Measurements from ENCODE around the gene RPN2.
"Not testable (repeated sequence)": the region's sequence is repeated elsewhere in the genome, so short reads cannot be mapped to it uniquely, and the experiment has no call there.

The RPN2 gene

DNA sequence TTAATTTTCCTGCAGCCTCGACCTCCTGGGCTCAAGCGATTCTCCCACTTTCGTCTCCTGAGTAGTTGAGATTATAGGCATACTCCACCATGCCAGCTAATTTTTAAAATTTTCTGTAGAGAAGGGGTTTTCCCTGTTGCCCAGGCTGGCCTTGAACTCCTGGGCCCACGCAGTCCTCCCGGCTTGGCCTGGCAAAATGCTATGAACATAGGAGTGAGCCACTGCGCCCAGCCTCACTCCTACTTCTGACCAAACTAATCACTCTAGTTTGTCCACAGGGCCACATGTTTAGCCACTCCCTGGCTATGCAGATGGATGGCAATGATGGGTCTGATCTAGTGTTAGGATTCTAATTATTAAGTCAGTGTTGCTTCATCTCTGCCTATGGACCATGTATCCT is 31.9 kb upstream of the RPN2 start:
- no peak overlapping the region for H3K4me3 ChIP-seq (ENCODE audit: control insufficient read depth, low read depth, low read length)
- no peak for TF ChIP-seq CTCF (conservative IDR thresholded peaks at IDR 0.05; ENCODE audit: control insufficient read depth, insufficient read depth, low read depth, low read length)
- no peak for DNase-seq (ENCODE audit: low read depth)

DNA sequence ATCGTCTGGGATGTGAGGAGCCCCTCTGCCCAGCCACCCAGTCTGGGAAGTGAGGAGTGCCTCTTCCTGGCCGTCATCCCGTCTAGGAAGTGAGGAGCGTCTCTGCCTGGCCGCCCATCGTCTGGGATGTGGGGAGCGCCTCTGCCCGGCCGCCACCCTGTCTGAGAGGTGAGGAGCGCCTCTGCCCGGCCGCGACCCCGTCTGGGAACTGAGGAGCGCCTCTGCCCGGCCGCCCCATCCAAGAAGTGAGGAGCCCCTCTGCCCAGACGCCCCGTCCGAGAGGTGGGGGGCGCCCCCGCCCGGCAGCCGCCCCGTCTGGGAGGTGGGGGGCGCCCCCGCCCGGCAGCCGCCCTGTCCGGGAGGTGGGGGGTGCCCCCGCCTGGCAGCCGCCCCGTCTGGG is 28.3 kb upstream of the RPN2 start:
- not testable (repeated sequence) for H3K4me3 ChIP-seq (ENCODE audit: control insufficient read depth, low read depth, low read length); DNase-seq (ENCODE audit: low read depth)

- H3K4me3 ChIP-seq (ENCODE audit: control insufficient read depth, low read depth, low read length), result no peak overlapping the region
- no peak for DNase-seq (ENCODE audit: low read depth)
- TF ChIP-seq CTCF (conservative IDR thresholded peaks at IDR 0.05; ENCODE audit: control insufficient read depth, insufficient read depth, low read depth, low read length), result no peak
These were observed 27.6 kb upstream of the RPN2 start for GRCh38 chr20:37151529-37151928.

DNA sequence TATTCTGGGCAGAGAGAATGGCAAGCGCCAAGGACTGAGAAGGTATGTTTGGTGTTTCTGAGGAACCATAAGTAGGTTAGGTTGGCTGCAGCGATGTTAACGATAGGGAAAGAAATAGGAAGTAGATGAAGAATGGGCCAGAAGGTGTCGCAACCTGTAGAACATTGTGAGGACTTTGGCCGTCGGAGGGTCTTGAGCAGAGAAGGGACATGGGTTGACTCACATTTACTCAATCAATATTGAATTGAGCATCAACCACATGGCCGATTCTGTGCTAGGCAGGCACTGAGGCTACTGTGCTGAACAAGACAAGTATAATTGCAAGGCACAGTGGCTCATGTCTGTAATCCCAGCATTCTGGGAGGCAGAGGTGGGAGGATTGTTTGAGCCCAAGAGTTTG is 26.8 kb upstream of the RPN2 start:
- DNase-seq (ENCODE audit: low read depth), result no peak
- H3K4me3 ChIP-seq (ENCODE audit: control insufficient read depth, low read depth, low read length), result no peak overlapping the region
- no peak for TF ChIP-seq CTCF (conservative IDR thresholded peaks at IDR 0.05; ENCODE audit: control insufficient read depth, insufficient read depth, low read depth, low read length)

DNA sequence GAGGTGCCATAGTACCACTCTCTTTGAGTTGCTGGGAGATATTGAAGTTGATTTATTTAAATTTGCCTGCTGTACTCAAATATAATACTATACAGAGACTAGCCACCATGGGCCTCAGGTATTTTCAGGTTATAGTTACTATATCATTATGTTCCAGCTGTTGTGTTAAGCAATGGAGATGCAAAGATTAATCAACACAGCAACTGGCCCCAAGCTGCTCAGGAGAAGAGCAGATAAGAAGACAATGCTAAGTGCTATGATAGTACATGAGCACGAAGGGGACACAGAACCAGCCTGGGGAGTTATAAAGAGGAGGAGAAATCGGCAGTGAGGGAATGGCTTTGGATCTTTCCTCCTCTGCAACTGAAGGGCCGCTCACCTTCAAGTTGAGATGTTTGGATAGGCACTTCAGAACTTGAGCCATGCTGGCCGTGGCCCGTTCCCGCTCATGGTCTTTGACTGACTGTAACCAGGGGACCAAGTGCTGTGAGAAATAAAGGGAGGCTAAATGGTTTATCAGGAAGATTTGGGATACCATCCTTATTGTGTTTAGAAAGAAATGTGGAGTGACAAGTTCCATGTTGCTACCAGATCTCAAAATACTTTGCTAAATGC is 24.3 kb upstream of the RPN2 start:
- no peak for DNase-seq (ENCODE audit: low read depth)
- H3K4me3 ChIP-seq (ENCODE audit: control insufficient read depth, low read depth, low read length), result no peak overlapping the region
- no peak for TF ChIP-seq CTCF (conservative IDR thresholded peaks at IDR 0.05; ENCODE audit: control insufficient read depth, insufficient read depth, low read depth, low read length)

GRCh38 chr20:37155987-37156386 is 23.1 kb upstream of the RPN2 start:
- TF ChIP-seq CTCF (conservative IDR thresholded peaks at IDR 0.05; ENCODE audit: control insufficient read depth, insufficient read depth, low read depth, low read length), result no peak
- H3K4me3 ChIP-seq (ENCODE audit: control insufficient read depth, low read depth, low read length), result no peak overlapping the region
- no peak for DNase-seq (ENCODE audit: low read depth)

GRCh38 chr20:37158248-37158647 is 20.9 kb upstream of the RPN2 start:
- no peak overlapping the region for H3K4me3 ChIP-seq (ENCODE audit: control insufficient read depth, low read depth, low read length)
- DNase-seq (ENCODE audit: low read depth), result no peak
- TF ChIP-seq CTCF (conservative IDR thresholded peaks at IDR 0.05; ENCODE audit: control insufficient read depth, insufficient read depth, low read depth, low read length), result no peak
